Measurements from ENCODE around the gene RPS15.
"Not testable (repeated sequence)": the region's sequence is repeated elsewhere in the genome, so short reads cannot be mapped to it uniquely, and the experiment has no call there.

RPS15 gene

DNA sequence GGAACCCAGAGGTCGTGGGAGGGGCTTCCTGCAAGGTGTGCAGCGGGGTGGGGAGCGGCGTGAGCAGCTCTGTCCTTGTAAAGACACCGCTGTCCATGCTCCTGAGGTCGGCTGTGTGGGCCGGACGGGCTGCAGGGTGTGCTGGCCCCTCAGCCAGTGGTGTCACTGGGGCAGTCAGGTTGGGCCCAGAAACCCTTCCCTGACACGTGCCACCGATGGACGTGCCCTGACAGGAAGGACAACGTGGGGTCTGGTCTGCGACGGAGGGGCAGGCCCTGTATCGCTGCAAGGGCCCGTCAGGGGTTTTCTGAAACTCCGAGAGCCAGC, 4.2 kb upstream of the RPS15 start:
- H3K4me3 Mint-ChIP-seq: no peak overlapping the region
- no peaks in the 10 kb centered on the region for H3K27me3 Mint-ChIP-seq
- peaks cover 13% of the 10 kb centered on the region for H3K36me3 Mint-ChIP-seq (ENCODE audit: low read depth)

DNA sequence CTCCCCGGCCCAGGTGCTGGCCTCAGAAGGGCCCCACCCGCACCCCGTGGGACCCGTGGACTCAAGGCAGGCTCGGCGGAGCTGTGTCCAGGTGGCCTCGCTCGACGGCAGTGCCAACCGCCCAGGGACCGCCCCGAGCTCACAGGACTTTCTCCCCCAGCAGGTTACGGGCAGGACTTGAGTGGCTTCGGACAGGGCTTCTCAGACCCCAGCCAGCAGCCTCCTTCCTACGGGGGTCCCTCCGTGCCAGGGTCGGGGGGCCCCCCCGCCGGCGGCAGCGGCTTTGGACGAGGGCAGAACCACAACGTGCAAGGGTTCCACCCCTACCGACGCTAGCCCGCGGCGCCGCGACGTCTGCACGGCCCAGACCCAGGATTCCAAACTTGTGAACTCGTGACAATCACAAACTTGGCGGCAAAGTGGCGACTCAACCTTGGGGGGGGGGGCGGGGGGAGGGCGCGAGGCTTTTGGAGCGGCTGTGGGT, 3.6 kb upstream of the RPS15 start:
- Mint-ChIP-seq H3K36me3 (ENCODE audit: low read depth) (peaks cover 20% of the 10 kb centered on the region), H3K27ac (no peak overlapping the region), H3K4me1 (ENCODE audit: low read depth) (peaks cover 15% of the 10 kb centered on the region), H3K9me3 (no peaks in the 10 kb centered on the region), H3K27me3 (no peaks in the 10 kb centered on the region), H3K4me3 (no peak overlapping the region)

More for the DNA sequence above, 4.2 kb upstream of the RPS15 start:
- Mint-ChIP-seq H3K9me3 (no peaks in the 10 kb centered on the region), H3K27ac (no peak overlapping the region), H3K4me1 (ENCODE audit: low read depth) (peaks cover 10% of the 10 kb centered on the region)

DNA sequence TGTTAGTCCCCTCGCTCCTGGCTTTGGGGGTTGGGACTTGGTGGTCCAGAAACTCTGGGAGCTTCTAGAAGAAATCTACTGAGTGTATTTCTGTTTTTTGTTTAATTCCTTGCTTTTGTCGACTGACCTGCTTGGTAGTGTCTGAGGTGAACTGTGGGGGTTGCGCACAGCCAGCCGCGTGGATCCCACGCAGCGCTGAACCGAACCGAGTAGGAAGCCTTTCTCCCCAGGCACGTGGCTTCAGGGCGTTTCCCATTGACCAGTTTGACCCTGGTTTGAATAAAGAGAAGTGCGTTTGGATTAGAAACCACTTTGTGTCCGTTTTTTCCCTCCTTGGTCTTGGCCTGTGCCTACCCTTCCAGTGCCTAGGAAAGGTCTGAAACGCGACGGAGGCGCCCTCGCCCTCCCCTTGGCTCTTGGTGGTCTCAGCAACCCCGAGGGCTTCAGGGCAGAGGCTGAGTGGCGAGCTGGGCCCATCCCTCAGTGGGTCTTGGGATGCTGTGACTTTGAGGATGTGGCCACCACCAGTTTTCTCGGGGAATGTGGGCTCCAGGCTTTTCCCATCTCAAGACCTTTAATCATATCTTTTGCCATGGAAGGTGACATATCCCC, 2.7 kb upstream of the RPS15 start:
- Mint-ChIP-seq H3K27ac (peak overlapping the region; percentile 56), H3K4me3 (no peak overlapping the region), H3K4me1 (ENCODE audit: low read depth) (peaks cover 24% of the 10 kb centered on the region), H3K9me3 (no peaks in the 10 kb centered on the region), H3K36me3 (ENCODE audit: low read depth) (peaks cover 28% of the 10 kb centered on the region), H3K27me3 (no peaks in the 10 kb centered on the region)

DNA sequence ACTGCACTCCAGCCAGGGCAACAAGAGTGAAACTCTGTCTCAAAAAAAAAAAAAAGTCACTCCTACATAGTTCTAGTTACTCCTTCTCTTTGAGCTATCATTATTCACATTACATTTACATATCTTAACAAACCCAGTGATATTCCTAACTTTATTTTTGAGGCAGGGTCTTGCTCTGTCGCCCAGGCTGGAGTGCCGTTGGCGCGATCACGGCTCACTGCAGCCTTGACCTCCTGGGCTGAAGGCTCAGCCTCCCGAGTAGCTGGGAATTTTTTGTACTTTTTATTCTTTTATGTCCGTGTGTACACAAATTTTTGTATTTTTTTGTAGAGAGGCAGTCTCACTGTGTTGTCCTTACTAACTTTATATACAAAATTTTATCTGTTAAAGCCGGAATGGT, 587 bp upstream of the RPS15 start:
- Mint-ChIP-seq H3K27me3 (no peaks in the 10 kb centered on the region), H3K36me3 (ENCODE audit: low read depth) (peaks cover 49% of the 10 kb centered on the region), H3K4me3 (peak overlapping the region; percentile 94), H3K9me3 (no peaks in the 10 kb centered on the region), H3K27ac (peak overlapping the region; percentile 100), H3K4me1 (ENCODE audit: low read depth) (peaks cover 36% of the 10 kb centered on the region)

DNA sequence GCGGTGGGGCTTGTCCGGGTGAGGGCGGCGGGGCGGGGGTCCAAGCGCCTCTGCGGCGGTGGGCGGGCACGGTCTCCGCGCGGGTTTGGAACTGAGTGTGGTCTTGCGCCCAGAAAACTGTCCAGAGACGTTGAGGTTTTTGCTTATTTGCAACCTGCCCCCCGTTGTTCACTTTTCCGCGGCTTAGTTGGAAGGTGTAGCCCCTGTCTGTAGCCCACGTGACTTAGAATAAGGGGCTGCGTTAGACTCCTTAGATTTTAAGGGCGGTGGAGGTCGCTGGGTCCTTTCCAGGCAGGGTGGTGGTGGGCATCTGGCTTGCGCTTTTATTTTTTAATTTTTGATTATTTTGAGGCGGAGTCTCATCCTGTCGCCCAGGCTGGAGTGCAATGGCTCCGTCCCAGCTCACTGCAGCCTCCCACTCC, 748 bp downstream of the RPS15 start:
- Mint-ChIP-seq H3K9me3 (no peaks in the 10 kb centered on the region), H3K27me3 (no peaks in the 10 kb centered on the region), H3K27ac (peak overlapping the region; percentile 100), H3K4me3 (peak overlapping the region; percentile 94), H3K4me1 (ENCODE audit: low read depth) (peaks cover 39% of the 10 kb centered on the region), H3K36me3 (ENCODE audit: low read depth) (peaks cover 52% of the 10 kb centered on the region)

DNA sequence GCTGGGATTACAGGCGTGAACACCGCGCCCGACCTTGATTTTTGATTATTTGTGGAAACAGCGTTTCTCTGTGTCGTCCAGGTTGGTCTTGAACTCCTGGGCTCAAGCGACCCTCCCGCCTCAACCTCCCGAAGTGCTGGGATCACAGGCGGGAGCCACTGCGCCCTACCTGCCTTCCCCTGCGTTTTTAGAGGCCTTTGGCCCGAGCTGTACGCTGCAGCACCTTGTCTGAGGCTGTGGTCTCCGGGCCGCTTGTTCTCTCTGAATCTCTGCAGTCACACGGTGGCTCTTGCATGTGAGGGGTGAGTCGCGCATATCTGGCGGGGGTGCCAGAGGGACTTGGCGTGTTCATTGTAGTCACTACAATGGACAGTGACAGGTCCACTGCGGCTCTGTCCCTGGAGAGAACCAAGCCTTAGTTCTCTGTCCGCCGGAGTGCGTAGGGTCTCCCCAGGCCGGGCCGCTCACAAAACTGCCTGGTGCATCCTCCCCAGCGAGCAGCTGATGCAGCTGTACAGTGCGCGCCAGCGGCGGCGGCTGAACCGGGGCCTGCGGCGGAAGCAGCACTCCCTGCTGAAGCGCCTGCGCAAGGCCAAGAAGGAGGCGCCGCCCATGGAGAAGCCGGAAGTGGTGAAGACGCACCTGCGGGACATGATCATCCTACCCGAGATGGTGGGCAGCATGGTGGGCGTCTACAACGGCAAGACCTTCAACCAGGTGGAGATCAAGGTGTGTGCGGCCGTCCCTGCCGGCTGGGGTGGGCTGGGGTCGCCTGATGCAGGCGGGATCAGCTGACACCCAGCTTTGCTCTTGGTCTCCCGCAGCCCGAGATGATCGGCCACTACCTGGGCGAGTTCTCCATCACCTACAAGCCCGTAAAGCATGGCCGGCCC, 1.6 kb downstream of the RPS15 start:
- not testable (repeated sequence) for H3K27me3 Mint-ChIP-seq, H3K9me3 Mint-ChIP-seq
- Mint-ChIP-seq H3K4me1 (ENCODE audit: low read depth) (peaks cover 39% of the 10 kb centered on the region), H3K4me3 (peak overlapping the region; percentile 94), H3K27ac (peak overlapping the region; percentile 100), H3K36me3 (ENCODE audit: low read depth) (peaks cover 52% of the 10 kb centered on the region)

DNA sequence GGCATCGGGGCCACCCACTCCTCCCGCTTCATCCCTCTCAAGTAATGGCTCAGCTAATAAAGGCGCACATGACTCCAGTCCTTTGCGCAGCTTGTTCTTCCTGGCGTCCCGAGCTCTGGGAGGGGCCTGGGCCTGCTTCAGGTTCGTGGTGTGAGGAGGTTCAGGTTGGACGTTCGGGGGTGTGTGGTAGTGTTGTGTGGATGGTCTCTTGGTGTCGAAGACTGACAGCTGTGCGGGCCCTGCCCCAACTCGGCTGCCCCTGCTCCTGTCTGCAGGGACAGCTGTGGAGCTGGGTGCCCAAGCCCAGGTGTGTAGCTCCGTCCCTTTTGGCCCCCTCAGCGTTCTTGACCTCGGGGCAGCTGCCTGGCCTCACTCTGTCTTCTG, 2.2 kb downstream of the RPS15 start:
- Mint-ChIP-seq H3K4me1 (ENCODE audit: low read depth) (peaks cover 46% of the 10 kb centered on the region), H3K36me3 (ENCODE audit: low read depth) (peaks cover 49% of the 10 kb centered on the region), H3K27me3 (no peaks in the 10 kb centered on the region), H3K27ac (peak overlapping the region; percentile 75), H3K4me3 (peak overlapping the region; percentile 94), H3K9me3 (no peaks in the 10 kb centered on the region)

DNA sequence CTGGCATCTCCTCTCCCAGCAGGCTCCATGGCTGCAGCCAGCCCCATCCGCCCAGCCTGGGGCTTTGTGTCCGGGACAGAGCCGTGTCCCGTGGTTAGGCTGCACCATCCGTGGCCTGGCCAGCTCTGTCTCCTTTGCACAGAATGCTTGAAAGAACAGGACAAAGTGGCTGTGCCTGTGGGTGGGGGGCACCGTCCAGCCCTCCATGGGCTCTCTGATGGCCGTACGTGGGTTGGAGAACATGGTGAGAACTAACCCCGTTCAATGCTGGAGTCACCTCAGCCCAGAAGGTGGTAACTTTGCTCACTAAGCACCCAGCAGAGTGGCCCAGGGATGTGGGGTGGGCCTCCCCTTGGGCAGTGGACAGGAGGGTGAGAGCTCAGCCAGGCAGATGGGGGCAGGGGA, 2.8 kb downstream of the RPS15 start:
- Mint-ChIP-seq H3K9me3 (no peaks in the 10 kb centered on the region), H3K36me3 (ENCODE audit: low read depth) (peaks cover 44% of the 10 kb centered on the region), H3K4me1 (ENCODE audit: low read depth) (peaks cover 47% of the 10 kb centered on the region), H3K4me3 (peak overlapping the region; percentile 94), H3K27me3 (no peaks in the 10 kb centered on the region), H3K27ac (peak overlapping the region; percentile 75)

DNA sequence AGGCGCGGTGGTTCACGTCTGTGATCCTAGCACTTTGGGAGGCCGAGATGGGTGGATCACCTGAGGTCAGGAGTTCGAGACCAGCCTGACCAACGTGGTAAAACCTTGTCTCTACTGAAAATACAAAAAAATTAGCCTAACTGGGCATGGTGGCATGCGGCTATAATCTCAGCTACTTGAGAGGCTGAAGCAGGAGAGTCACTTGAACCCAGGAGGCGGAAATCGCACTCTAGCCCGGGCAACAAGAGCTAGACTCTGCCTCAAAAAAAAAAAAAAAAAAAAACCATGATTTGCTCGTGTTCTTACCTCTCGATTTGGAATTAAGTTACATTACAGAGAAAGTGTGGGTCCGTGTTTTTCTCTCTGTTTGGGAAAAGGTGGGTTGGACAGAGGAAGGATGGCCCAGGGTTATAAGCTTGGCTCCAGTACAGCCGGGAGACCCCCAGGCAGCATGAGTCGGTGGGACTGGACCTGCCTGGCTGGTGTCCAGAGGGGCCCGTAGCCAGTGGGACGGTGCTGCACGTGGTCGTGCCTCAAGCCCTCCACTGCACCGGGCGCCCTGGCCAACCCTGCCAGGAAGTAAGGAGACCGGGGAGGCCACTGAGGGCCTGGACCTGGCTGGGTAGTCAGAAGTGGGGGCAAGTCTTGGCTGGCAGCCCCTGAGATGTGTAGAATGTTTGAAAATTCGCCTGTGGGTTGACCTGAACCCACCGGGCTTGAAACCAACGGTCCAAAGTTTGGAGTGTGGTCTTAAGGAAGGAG, 3.7 kb downstream of the RPS15 start:
- Mint-ChIP-seq H3K4me1 (ENCODE audit: low read depth) (peaks cover 47% of the 10 kb centered on the region), H3K36me3 (ENCODE audit: low read depth) (peaks cover 44% of the 10 kb centered on the region), H3K4me3 (peak overlapping the region; percentile 94), H3K27ac (peak overlapping the region; percentile 75), H3K9me3 (no peaks in the 10 kb centered on the region), H3K27me3 (no peaks in the 10 kb centered on the region)

DNA sequence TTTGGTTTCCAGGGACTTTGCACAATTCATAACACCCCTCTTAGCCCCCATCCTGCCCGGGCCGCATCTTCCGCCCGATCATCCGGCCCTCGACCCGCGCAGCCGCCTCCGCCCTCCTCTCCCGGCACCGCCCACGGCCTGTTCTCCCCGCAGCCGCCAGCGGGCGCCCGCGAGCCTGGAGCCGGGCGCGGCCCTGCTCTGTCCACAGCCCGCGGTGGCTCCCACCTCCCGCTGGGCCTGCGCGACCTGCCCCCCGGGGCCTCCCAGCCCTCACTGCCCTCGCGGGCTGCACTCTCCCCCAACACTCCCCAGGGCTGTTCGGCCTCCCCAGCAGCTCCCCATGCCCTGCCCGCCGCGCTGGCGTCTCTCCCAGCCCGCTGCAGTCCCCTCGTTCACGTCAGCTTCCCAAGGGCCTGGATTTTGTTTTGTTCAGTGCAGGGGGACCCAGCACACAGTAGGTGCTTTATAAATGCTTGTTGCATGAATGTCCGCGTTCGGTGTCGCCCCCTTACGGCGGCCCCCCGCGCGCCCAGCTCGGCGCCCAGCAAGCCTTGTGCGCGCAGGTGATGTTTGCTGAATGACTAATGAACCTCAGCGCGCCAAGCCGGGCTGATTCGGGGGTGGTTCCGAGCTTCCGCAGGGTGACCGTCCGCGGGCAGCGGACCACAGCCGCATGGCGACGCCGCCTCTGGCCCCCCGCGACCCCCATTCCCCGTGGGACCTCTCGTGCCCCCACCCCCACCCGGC, 7.2 kb downstream of the RPS15 start:
- Mint-ChIP-seq H3K27me3 (peaks cover 25% of the 10 kb centered on the region), H3K4me1 (ENCODE audit: low read depth) (peaks cover 28% of the 10 kb centered on the region), H3K4me3 (peak overlapping the region; percentile 60), H3K9me3 (no peaks in the 10 kb centered on the region), H3K27ac (no peak overlapping the region), H3K36me3 (ENCODE audit: low read depth) (peaks cover 25% of the 10 kb centered on the region)

DNA sequence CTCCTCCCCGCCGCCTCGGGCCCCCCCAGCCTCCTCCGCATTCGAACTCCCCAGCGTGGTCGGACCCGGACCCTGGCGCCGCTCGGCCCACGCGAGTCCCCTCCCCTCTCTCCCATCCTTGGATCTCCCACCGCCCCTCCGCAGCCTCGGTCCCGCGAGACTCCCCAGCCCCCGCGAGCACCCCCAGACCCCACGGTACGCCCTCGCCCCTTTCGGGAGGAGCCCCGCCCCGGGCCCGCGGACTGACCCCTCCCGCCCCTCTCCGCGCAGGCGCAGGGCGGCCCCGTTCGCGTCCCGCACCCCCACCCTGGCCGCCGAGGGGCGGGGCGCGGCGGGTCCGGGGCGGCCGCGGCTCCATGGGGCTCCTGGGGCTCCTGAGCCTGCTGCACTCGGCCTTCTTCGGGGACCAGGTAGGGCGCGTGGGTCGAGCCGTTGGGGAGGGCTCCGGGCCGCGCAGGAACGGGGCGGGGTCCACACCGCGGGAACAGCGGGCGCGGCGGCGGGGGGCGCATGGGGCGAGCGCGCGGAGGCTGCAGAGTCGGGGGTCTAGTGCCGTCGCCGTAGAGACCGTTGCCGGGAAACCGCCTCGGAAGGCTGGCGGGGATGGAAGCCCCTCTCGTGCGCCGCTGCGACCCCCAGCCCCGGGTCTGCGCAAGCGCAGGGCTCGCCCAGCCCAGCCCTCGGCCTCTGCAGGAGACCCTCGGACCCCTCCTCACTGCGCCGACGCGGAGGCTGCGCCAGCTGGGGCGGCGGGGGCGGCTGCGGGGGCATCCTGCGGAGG, 7.9 kb downstream of the RPS15 start:
- no peak overlapping the region for H3K4me3 Mint-ChIP-seq
- no peaks in the 10 kb centered on the region for H3K9me3 Mint-ChIP-seq
- peaks cover 18% of the 10 kb centered on the region for H3K36me3 Mint-ChIP-seq (ENCODE audit: low read depth)
- H3K27ac Mint-ChIP-seq: no peak overlapping the region
- peaks cover 23% of the 10 kb centered on the region for H3K4me1 Mint-ChIP-seq (ENCODE audit: low read depth)
- peaks cover 33% of the 10 kb centered on the region for H3K27me3 Mint-ChIP-seq

DNA sequence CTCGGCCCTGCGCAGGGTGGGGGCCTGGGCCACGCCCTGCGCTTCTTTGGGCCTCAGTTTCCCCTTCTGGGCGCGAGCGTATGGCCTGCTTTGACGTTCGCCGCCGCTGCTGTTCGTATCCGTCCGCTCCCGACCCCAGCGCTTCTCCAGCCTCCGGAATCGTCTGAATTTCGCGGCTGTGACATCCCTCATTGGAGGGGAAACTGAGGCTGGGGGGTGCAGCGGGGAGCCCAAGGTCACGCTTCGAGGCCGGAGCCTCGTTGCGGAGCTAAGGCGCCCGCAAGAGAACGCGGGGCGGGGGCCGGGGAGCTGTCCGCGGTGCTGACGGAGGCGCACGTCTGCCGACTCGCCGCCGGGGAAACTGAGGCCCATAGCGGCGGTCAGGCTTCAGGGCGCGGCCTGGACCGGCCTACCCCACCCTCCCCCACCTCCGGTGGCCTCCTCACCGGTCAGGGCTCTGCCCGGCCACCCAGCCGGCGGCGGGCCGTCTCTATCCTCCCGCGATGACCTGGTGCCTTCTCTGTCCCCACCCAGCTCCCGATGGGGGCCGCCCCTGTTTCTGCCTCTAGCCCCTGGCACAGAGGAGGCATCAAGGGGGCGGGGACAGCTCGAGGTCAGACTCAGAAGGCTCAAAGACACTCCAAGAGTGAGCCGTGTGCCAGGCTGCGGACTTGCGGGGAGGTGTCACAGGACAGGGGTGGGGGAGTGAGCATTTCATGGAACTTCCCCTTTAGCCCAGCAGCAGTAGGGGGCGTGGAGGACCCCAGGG, 8.7 kb downstream of the RPS15 start:
- no peaks in the 10 kb centered on the region for H3K9me3 Mint-ChIP-seq
- H3K36me3 Mint-ChIP-seq (ENCODE audit: low read depth): peaks cover 10% of the 10 kb centered on the region
- peaks cover 39% of the 10 kb centered on the region for H3K27me3 Mint-ChIP-seq
- peaks cover 22% of the 10 kb centered on the region for H3K4me1 Mint-ChIP-seq (ENCODE audit: low read depth)
- no peak overlapping the region for H3K4me3 Mint-ChIP-seq
- no peak overlapping the region for H3K27ac Mint-ChIP-seq

DNA sequence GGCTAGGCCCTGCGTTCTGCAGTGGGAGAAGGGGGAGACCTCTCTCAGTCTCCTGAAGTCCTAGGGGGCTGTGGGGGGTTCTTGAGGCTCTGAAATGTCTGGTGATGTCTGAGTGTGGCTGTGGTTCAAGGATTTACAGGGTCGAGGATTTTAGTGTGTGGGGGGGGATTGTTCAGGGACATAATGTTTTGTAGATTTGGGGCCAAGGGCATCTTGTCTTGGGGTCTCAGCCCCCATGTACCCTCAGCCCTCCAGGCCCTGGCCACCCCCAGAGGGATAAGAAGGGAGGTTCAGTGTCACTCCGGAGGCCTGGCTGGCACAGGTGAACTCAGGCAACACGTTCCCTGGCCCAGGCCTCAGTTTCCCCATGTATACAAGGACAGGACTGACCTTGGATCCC, 9.3 kb downstream of the RPS15 start:
- peaks cover 18% of the 10 kb centered on the region for H3K4me1 Mint-ChIP-seq (ENCODE audit: low read depth)
- peaks cover 40% of the 10 kb centered on the region for H3K27me3 Mint-ChIP-seq
- no peaks in the 10 kb centered on the region for H3K9me3 Mint-ChIP-seq
- peaks cover 4% of the 10 kb centered on the region for H3K36me3 Mint-ChIP-seq (ENCODE audit: low read depth)
- no peak overlapping the region for H3K27ac Mint-ChIP-seq
- H3K4me3 Mint-ChIP-seq: no peak overlapping the region

Data from stimulated activated naive CD8-positive, alpha-beta T cell treated with anti-CD3 and anti-CD28 coated beads, Interleukin-15, Interleukin-2, amounts not matched to agents 100 ng/mL and 50 ng/mL, for 24 hours (primary cell).